Measurements from ENCODE around the gene CCDC30.

- TF ChIP-seq CTCF (IDR thresholded peaks at IDR 0.05; ENCODE audit: low read depth, low read length) = no peak
- no peak for TF ChIP-seq EZH2phosphoT487 (IDR thresholded peaks at IDR 0.05; ENCODE audit: low read depth)
Observed at GRCh38 chr1:42427240-42427639, 35.8 kb upstream of the CCDC30 start.
